ENCODE data around the gene CTSG.
"Not testable (repeated sequence)": the region's sequence is repeated elsewhere in the genome, so short reads cannot be mapped to it uniquely, and the experiment has no call there.

Gene CTSG

GRCh38 chr14:24591004-24591403, 15.0 kb upstream of the CTSG start:
- H3K4me3 ChIP-seq (ENCODE audit: low read depth, low read length); H3K36me3 ChIP-seq (ENCODE audit: control insufficient read depth, insufficient read depth, low read length); H3K9me3 ChIP-seq (ENCODE audit: control insufficient read depth, insufficient read depth, low read length); H3K9ac ChIP-seq (ENCODE audit: low read depth, low read length); H3K4me1 ChIP-seq (ENCODE audit: control insufficient read depth, insufficient read depth, low read length); H3K27me3 ChIP-seq (ENCODE audit: control insufficient read depth, insufficient read depth, low read length): not testable (repeated sequence)

GRCh38 chr14:24584402-24584801, 8.4 kb upstream of the CTSG start:
- H3K27me3 ChIP-seq (ENCODE audit: control insufficient read depth, insufficient read depth, low read length); H3K4me3 ChIP-seq (ENCODE audit: low read depth, low read length); H3K9me3 ChIP-seq (ENCODE audit: control insufficient read depth, insufficient read depth, low read length); H3K36me3 ChIP-seq (ENCODE audit: control insufficient read depth, insufficient read depth, low read length); H3K4me1 ChIP-seq (ENCODE audit: control insufficient read depth, insufficient read depth, low read length); H3K9ac ChIP-seq (ENCODE audit: low read depth, low read length): not testable (repeated sequence)

- H3K36me3 ChIP-seq (ENCODE audit: control insufficient read depth, insufficient read depth, low read length) = no peaks in the 10 kb centered on the region
- no peaks in the 10 kb centered on the region for H3K9me3 ChIP-seq (ENCODE audit: control insufficient read depth, insufficient read depth, low read length)
- no peak overlapping the region for H3K4me3 ChIP-seq (ENCODE audit: low read depth, low read length)
- H3K9ac ChIP-seq (ENCODE audit: low read depth, low read length) = no peak overlapping the region
- H3K27me3 ChIP-seq (ENCODE audit: control insufficient read depth, insufficient read depth, low read length) = no peaks in the 10 kb centered on the region
- H3K4me1 ChIP-seq (ENCODE audit: control insufficient read depth, insufficient read depth, low read length) = no peaks in the 10 kb centered on the region
These were observed 2.5 kb upstream of the CTSG start for GRCh38 chr14:24578558-24578957.

GRCh38 chr14:24576771-24577170, 721 bp upstream of the CTSG start:
- Histone ChIP-seq H3K36me3 (ENCODE audit: control insufficient read depth, insufficient read depth, low read length) (no peaks in the 10 kb centered on the region), H3K27me3 (ENCODE audit: control insufficient read depth, insufficient read depth, low read length) (no peaks in the 10 kb centered on the region), H3K9ac (ENCODE audit: low read depth, low read length) (no peak overlapping the region), H3K4me1 (ENCODE audit: control insufficient read depth, insufficient read depth, low read length) (no peaks in the 10 kb centered on the region), H3K4me3 (ENCODE audit: low read depth, low read length) (no peak overlapping the region), H3K9me3 (ENCODE audit: control insufficient read depth, insufficient read depth, low read length) (no peaks in the 10 kb centered on the region)

GRCh38 chr14:24574206-24574774, 1.8 kb downstream of the CTSG start:
- H3K9me3 ChIP-seq (ENCODE audit: control insufficient read depth, insufficient read depth, low read length) = no peaks in the 10 kb centered on the region
- H3K4me1 ChIP-seq (ENCODE audit: control insufficient read depth, insufficient read depth, low read length) = no peaks in the 10 kb centered on the region
- H3K4me3 ChIP-seq (ENCODE audit: low read depth, low read length) = no peak overlapping the region
- H3K27me3 ChIP-seq (ENCODE audit: control insufficient read depth, insufficient read depth, low read length) = no peaks in the 10 kb centered on the region
- no peaks in the 10 kb centered on the region for H3K36me3 ChIP-seq (ENCODE audit: control insufficient read depth, insufficient read depth, low read length)
- no peak overlapping the region for H3K9ac ChIP-seq (ENCODE audit: low read depth, low read length)

- H3K36me3 ChIP-seq (ENCODE audit: control insufficient read depth, insufficient read depth, low read length) = no peaks in the 10 kb centered on the region
- H3K4me1 ChIP-seq (ENCODE audit: control insufficient read depth, insufficient read depth, low read length) = no peaks in the 10 kb centered on the region
- no peak overlapping the region for H3K9ac ChIP-seq (ENCODE audit: low read depth, low read length)
- no peak overlapping the region for H3K4me3 ChIP-seq (ENCODE audit: low read depth, low read length)
- no peaks in the 10 kb centered on the region for H3K9me3 ChIP-seq (ENCODE audit: control insufficient read depth, insufficient read depth, low read length)
- H3K27me3 ChIP-seq (ENCODE audit: control insufficient read depth, insufficient read depth, low read length) = no peaks in the 10 kb centered on the region
These were observed 9.7 kb downstream of the CTSG start for GRCh38 chr14:24566318-24566717.

- H3K9me3 ChIP-seq (ENCODE audit: control insufficient read depth, insufficient read depth, low read length) = no peaks in the 10 kb centered on the region
- H3K4me3 ChIP-seq (ENCODE audit: low read depth, low read length) = no peak overlapping the region
- no peaks in the 10 kb centered on the region for H3K36me3 ChIP-seq (ENCODE audit: control insufficient read depth, insufficient read depth, low read length)
- H3K9ac ChIP-seq (ENCODE audit: low read depth, low read length) = no peak overlapping the region
- no peaks in the 10 kb centered on the region for H3K27me3 ChIP-seq (ENCODE audit: control insufficient read depth, insufficient read depth, low read length)
- H3K4me1 ChIP-seq (ENCODE audit: control insufficient read depth, insufficient read depth, low read length) = no peaks in the 10 kb centered on the region
These were observed 10.3 kb downstream of the CTSG start for GRCh38 chr14:24565766-24566165.

- Histone ChIP-seq H3K4me1 (ENCODE audit: control insufficient read depth, insufficient read depth, low read length) (no peaks in the 10 kb centered on the region), H3K9me3 (ENCODE audit: control insufficient read depth, insufficient read depth, low read length) (no peaks in the 10 kb centered on the region), H3K36me3 (ENCODE audit: control insufficient read depth, insufficient read depth, low read length) (no peaks in the 10 kb centered on the region), H3K9ac (ENCODE audit: low read depth, low read length) (no peak overlapping the region), H3K27me3 (ENCODE audit: control insufficient read depth, insufficient read depth, low read length) (no peaks in the 10 kb centered on the region), H3K4me3 (ENCODE audit: low read depth, low read length) (no peak overlapping the region)
These were observed 12.5 kb downstream of the CTSG start for GRCh38 chr14:24563505-24563904.

- Histone ChIP-seq H3K4me3 (ENCODE audit: low read depth, low read length) (no peak overlapping the region), H3K36me3 (ENCODE audit: control insufficient read depth, insufficient read depth, low read length) (no peaks in the 10 kb centered on the region), H3K9me3 (ENCODE audit: control insufficient read depth, insufficient read depth, low read length) (no peaks in the 10 kb centered on the region), H3K27me3 (ENCODE audit: control insufficient read depth, insufficient read depth, low read length) (no peaks in the 10 kb centered on the region), H3K4me1 (ENCODE audit: control insufficient read depth, insufficient read depth, low read length) (no peaks in the 10 kb centered on the region), H3K9ac (ENCODE audit: low read depth, low read length) (no peak overlapping the region)
These were observed 19.3 kb downstream of the CTSG start for GRCh38 chr14:24556756-24557155.

GRCh38 chr14:24549064-24549463, 27.0 kb downstream of the CTSG start:
- not testable (repeated sequence) for H3K36me3 ChIP-seq (ENCODE audit: control insufficient read depth, insufficient read depth, low read length); H3K4me3 ChIP-seq (ENCODE audit: low read depth, low read length); H3K9ac ChIP-seq (ENCODE audit: low read depth, low read length); H3K27me3 ChIP-seq (ENCODE audit: control insufficient read depth, insufficient read depth, low read length); H3K4me1 ChIP-seq (ENCODE audit: control insufficient read depth, insufficient read depth, low read length); H3K9me3 ChIP-seq (ENCODE audit: control insufficient read depth, insufficient read depth, low read length)

- Histone ChIP-seq H3K4me1 (ENCODE audit: control insufficient read depth, insufficient read depth, low read length) (no peaks in the 10 kb centered on the region), H3K4me3 (ENCODE audit: low read depth, low read length) (no peak overlapping the region), H3K27me3 (ENCODE audit: control insufficient read depth, insufficient read depth, low read length) (no peaks in the 10 kb centered on the region), H3K9me3 (ENCODE audit: control insufficient read depth, insufficient read depth, low read length) (peaks cover 3% of the 10 kb centered on the region), H3K36me3 (ENCODE audit: control insufficient read depth, insufficient read depth, low read length) (no peaks in the 10 kb centered on the region), H3K9ac (ENCODE audit: low read depth, low read length) (no peak overlapping the region)
These were observed 33.6 kb downstream of the CTSG start for GRCh38 chr14:24542346-24542936.

GRCh38 chr14:24535737-24536136, 40.3 kb downstream of the CTSG start:
- Histone ChIP-seq H3K4me3 (ENCODE audit: low read depth, low read length) (no peak overlapping the region), H3K27me3 (ENCODE audit: control insufficient read depth, insufficient read depth, low read length) (no peaks in the 10 kb centered on the region), H3K9me3 (ENCODE audit: control insufficient read depth, insufficient read depth, low read length) (no peaks in the 10 kb centered on the region), H3K36me3 (ENCODE audit: control insufficient read depth, insufficient read depth, low read length) (no peaks in the 10 kb centered on the region), H3K9ac (ENCODE audit: low read depth, low read length) (no peak overlapping the region), H3K4me1 (ENCODE audit: control insufficient read depth, insufficient read depth, low read length) (no peaks in the 10 kb centered on the region)
